ENCODE data around the gene ATP10B. TPM values are rescaled to one million over a fixed set of nuclear protein-coding genes. Genes with fewer than 3 reads are reported as not detected.

Gene ATP10B
- total RNA-seq, 1 donor from 2014 or later = 4.3 TPM

DNA sequence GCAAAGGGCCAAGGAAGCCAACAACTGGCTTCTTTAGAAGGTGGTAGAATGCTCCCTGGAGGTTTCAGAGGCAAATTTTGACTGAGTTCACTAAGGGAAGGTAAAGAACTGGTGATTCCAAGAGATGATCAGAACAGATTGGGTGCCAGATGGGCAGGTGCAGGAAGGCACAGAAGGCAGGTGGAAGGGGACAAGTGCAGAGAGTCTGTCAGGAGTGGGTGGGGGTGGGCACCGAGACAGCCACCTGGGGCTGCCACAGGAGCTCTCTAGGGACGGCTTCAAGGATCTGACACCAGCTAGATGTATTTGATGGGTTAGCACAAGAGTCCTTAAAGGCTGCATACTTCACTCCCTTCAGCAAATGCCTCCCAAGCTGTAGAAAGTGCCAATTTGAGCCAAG is 223.0 kb downstream of the ATP10B start:
- DNase-seq = no peak

DNA sequence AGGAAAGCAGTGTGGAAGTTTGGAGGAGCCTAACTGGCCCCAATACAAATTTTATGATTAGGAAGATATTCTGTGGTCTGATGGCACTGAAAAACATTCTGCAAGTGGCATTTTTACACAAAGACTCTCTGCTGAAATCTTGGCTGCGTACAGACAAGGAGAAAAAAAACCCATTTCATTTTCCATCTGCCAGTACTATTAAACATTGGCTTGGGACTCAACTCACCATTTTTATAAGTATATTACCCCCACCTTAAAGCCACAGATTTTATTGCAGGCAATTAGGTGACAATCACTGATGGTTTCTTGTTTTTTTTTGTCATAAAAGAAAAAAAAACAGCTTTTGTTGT is 223.4 kb downstream of the ATP10B start:
- DNase-seq = no peak

DNA sequence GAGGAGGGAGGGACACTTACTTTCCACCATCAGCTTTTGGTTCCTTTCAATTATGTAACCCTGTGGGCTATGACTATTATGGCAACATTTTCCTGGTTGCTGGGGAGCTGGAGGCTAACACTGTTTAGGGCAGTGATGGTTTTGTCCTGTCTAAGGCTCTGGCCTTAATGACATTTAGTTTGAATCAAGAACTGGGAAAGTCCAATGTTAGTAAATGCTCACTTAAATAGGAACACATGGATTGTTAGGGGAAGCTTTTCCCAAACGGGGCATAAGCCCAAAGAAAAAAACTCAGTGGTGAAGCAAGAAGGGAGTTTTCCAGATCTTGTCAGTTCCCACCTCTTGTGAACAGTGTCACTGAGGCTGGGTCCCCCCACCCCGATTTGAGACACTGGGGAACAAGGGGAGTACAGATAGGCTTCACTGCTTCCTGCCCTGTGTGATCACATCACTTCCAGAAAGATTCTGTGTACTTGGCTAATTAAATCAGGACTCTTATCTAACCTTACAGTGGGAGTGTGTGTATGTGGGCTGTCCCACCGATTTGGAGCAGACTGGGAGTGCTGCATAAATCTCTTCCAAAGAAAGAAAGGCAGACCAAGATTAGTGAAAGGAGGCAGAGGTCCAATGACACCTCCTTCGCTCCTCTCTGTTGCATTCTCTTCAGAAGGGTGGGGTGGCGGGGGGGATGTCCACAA is 223.9 kb downstream of the ATP10B start:
- no peak for DNase-seq

DNA sequence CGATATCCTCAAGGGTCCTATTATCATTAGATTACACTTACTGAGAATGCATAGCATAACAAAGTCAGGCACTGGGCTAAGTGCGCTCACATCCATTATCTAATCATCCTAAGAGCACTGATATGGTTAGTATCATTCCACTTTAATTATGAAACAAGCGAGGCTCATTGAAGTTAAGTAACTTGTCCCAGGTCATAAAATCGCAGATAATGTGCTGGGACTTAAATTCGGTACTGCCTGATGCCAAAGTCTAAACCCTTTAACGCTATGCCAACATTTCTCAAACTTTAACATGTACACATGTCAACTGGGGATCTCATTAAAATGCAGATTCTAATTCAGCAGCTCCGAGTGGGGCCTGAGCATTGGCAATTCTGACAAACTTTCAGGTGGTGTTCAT is 225.7 kb downstream of the ATP10B start:
- DNase-seq = no peak

DNA sequence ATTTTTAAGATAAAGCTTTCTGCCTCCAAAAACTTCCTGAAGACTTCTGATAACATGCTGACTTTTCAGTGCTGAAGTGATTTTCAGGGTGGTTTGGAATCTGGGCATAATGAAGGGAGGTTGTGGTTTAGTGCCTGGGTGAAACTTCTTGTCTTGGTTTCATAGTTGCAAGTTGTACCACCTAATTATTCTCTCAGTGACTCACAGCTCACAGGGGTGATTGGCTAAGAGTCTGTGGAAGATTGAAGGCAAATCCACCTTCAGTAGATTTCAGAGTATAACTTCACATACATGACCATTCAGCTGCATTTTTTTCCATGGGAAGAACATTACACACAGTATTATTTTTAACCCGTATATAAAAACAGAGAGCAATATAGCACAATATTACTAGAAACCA is 230.5 kb downstream of the ATP10B start:
- DNase-seq = no peak

DNA sequence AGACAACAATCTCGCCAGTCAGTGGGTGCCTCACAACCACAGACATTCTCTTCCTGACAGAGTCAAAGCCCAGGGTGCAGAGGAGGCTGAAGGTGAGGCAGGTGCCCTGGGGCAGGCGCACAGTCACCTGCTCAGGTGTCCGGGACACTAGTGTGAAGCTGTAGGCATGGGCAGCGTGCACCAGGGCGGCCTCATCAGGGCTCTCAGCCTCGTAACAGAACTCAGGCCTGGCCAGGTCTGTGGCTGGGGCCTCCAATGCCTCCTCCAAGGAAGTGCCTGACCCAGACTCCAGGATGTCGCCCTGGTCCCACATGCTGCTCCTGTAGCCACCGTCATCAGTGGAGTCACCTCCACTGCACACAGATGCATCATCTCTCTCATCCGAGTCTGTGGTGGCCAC is 231.6 kb downstream of the ATP10B start:
- DNase-seq = no peak

DNA sequence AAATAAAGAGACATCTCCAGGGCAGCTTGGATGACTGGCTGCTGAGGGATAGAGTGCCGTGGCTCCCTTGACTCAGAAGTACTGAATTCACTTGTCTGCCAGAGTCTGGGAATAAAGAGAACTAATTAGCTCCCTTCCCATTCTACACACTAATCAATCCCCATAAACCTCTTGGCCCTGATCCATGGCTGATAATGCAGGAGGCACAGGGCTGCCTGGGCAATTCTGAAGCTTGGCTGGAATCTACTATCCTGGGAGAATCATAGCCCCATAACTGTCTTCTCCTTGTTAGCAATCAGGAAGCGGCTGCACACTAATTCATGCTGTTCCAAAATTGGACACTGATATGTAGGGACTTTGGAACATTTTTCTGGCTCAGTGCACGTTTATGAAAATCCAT is 232.6 kb downstream of the ATP10B start:
- no peak for DNase-seq

DNA sequence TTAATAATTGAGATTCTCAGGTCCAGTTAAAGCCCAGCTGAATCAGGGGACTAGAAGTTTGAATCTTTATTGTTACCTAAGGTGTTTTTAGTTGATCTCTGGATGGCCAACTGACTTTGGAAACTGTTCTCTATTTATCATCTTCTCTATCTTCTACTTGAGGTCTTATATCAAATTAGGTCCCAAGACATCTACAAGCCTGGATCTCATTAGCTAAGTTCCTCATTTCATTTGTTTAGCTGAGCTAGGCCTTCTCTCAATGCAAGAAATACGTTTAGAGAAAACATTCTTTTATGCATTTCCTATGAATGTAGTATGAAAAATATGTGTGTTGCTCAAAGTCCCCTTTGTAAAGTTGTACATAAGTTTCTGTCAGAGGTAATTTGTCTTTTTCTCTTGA is 233.7 kb downstream of the ATP10B start:
- DNase-seq = no peak

DNA sequence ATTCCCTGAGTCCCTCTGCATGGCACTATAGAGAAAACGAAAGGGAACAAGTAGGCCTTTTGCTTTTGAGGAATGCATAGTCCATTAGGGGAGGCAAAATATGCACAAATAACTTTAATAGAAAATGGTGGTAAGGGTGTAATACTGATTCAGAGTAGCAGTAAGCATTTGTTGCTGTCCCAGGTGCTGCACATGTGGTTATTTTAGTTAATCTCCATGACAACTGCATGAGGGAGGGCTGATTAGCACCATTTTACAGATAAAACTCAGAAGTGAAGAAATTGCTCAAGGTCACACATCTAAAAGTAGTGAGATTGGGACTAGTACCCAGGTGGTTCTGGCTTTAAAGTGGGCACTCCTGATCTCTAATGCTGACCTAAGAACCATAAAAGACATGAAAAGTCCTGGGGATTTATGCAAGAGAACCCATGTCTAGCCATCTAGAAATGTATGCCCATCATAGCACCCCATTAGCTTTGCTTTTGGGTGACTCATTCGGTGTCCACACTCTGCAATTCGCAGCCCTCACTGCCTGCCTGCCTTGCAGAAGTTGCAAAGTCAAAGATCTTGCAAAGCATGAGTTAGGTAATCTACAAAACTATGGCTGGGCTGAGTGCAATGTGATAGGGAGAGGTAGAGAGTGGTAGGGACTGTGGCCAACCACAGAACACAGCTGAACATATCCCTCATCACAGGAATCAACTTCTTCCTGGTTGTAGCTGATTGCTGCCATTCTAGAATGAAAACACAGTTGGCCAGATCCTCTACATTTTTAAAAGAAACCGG is 235.1 kb downstream of the ATP10B start:
- DNase-seq = no peak

DNA sequence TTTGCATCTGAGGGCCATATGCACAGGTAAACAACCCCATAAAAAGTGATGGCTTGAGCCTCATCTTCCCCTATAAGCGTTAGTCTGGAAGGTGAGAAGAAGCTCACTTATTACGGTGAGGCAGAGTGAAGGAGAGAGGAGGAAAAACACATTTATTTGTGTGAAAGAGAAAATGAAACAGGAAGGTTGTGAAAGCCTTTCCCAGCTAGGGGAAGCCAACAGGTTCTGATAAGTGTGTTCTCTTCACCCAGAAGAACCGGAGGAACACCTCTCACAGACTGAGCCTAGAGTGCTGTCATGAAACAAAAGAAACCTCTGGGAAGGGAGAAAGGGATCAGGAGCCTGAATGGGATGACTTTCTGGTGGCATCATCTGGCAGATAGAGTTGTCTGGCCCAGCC is 237.9 kb downstream of the ATP10B start:
- DNase-seq = no peak

DNA sequence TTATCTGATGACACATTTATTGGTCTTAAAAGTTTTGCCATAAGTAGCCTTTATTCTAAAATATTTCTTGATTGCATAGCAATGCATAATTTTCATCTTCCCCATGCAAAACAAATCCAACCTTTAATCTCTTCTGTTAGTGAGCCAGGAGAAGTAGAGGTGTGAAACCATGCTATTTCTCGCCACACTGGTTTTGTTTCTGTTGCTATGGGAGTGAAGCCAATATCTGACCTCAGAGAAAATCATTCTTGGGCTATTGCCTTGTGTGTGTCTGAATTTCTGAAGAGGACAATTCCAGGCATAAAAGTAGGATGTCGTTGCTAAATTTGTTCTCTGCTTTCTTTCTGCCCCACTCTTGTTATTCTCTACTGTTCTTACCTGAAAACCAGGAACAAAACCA is 246.7 kb downstream of the ATP10B start:
- DNase-seq = no peak

DNA sequence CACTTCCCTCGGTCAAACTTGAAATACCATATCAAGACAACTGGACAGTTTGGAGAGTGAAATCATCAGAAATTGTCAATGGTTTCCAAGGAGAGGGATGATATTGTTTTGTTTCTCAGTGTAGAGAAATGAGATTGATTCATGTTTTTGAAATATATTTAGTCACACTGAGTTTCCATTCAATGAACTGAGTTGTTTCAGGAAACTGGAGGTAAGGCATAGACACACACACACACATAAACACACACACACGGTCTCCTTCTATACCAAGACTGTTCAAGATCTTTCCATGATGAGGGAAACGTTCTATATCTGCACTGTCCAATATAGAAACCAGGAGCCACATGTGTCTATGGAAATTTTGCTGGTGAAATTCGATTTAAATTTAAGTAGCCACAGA is 247.5 kb downstream of the ATP10B start:
- DNase-seq = no peak

DNA sequence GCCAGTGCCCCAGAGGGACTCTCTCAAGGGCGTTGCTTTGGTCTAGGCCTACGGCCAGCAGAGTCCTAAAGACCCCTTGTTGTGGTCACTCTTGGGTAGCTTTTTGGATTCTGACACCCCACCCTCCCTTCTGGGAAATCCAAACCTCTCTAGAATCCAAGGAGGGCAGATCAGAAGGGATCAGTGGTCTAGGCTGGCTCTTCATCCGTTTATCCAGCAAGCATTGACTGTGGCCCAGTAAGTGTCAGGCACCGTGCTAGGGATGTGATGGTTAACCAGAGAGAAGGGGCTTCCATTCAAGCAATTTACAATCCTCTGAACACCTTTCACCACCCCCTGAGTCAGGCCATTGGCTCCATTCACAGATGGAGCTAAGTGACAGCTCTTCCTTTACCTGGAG is 249.3 kb downstream of the ATP10B start:
- DNase-seq = no peak

DNA sequence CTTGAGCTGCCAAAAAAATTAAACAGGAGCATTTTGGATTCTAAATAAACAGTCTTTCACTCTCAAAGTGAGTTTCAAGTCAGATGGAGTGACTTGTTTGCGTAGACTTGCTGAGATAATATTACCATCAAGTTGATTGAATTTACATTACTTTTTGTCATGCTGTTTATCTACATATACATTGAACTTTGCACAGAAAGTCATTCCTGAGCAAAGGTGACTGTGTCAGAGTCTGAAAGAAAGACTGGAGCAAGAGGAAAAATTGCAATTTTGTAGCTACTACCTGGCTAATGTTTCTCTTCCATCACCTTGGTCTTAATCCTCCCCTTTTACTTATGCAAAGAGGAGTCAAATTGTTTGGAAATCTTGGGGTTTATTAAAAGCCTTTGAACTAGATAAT is 251.0 kb downstream of the ATP10B start:
- DNase-seq = no peak

DNA sequence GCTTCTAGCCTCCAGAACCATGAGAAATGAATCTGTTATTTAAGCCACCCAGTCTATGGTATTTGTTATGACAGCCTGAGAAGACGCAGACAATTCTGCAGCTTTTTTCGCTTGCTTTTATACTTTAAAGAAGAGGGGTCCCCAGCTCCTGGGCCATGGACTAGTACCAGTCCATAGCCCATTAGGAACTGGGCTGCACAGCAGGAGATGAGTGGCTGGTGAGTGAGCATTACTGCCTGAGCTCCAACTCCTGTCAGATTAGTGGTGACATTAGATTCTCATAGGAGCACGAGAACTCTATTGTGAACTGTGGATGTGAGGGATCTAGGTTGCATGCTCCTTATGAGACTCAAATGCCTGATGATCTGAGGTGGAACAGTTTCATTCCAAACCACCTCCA is 278.7 kb downstream of the ATP10B start:
- DNase-seq = no peak

DNA sequence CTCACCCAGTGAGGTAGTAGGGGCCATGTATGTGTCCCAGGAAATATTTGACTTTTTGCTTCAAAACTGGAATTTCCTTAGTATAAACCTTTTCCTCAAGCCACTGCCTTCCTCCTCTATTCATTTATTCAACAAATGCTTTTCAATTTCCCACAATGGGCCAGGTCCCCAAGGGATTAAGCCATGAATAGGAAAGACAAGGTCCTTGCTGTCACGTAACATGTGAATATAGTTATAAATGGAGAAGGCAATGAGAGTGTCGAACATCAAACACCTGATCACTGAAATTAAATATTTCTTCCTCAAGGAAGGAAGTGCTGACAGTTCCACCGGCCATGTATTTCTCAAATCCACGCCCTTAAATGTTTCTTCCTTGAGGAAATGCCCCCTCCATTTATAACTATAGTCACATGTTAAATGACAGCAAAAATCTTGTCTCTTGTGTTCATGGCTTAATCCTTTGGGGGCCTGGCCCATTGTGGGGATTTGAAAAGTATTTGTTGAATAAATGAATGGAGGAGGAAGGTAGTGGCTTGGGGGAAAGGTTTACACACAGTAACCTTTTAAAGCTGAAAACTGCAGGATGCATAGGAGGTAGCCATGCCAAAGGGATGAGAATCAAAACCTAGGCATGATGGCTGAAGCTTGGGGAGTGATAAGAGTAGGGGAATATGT is 284.8 kb downstream of the ATP10B start:
- DNase-seq = no peak

DNA sequence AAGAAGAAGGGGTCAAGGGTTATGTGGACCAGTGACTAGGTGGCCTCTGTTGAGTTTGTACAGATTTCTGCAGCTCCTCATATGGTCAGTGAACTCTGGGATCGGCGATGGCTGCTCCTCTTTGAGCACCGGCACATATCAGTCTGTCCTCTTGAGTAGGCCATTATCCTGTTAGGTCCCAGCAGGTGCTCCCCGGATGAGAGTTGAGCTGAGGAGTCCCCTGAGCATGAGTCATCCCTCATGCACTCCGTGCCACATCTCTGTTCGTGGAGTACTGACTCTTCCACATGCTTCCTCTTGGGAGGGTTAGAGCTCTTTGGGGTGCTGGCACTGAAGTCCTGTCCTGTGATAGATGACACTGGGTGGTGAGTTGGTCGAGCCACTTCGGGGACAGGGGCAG is 286.6 kb downstream of the ATP10B start:
- DNase-seq = no peak

DNA sequence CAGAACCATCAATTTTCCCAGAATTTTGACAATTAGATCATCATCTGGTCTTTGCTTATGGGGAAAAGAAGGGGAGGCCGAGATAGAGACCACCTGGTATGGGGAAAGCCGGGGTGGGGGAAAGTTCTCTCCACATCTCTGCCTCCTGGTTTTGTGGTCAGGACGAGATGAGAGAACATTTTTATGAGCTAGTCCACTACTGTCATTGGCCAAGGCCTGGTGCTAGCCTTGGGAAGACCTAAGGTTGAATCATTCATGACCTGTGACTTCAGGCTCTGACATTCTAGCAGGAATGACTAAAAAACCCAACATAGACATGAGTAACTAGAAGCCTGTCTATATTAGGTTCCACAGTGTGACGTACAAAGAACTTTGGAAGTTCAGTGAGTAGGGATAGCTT is 295.2 kb downstream of the ATP10B start:
- DNase-seq = no peak

DNA sequence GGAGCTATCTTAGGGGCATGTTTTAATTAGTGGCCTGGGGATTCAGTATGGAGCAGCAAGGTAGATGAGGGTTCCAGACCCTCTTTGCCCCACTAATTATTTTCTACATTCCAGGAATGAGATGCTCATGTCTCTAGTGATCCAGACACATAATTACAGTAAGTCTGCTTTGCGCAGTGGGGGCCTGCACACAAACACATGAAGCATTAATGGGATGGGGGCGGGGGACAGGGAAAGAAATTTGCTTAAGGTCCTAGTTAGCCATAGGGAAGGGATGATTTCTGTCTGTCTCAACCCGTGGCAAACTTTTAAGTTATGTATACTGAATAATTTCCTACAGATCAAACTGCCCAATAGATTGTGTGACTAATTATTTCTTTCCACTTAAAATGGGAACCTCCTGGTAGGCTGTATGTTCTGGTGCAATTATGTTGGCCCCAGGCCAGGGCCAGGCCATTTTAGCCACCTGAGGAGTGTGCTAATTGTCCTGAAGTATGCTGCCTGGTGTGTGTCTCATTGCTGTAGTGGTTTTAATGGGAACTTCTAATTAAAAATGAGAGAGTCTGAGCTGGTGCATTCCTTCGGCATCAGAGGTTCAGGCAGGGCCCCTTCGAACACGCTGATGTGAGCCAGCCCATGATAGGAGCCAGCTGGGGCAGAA is 295.9 kb downstream of the ATP10B start:
- peak; percentile 5 for DNase-seq

DNA sequence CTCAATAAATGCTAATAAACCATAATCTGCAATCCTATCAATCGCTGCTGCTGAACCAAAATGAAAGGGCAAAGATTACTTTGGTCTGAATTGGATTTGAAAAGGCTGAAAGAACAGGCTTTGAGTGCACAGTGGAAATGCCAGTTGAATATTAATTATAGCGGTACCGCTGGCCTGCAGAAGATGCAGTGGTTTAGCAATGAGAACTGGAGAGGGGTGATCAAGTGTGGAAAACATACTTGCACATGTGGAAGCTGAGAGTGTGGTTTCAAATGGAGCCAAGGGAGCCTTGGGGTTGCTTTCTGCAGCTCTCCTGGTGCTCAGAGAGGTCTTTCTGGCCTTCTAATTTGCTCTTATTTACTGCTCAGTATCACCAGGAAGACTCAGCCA is 296.4 kb downstream of the ATP10B start:
- no peak for DNase-seq

DNA sequence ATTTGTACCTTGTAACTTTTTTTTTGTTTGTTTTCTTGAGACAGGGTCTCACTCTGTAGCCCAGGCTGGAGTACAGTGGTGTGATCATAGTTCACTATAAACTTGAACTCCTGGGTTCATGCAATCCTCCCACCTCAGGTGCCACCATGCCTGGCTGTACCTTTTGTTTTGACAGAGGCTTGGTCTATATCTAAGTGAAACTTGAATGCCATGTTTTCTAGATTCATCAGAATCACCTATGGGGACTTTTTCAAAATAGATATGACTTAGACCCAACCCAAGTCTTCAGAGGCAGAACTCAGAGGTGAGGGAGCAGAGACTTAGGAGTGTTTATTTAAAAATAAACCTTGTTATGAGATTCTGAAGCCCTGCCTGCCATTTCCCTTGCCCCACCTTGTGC is 301.9 kb downstream of the ATP10B start:
- DNase-seq = no peak

DNA sequence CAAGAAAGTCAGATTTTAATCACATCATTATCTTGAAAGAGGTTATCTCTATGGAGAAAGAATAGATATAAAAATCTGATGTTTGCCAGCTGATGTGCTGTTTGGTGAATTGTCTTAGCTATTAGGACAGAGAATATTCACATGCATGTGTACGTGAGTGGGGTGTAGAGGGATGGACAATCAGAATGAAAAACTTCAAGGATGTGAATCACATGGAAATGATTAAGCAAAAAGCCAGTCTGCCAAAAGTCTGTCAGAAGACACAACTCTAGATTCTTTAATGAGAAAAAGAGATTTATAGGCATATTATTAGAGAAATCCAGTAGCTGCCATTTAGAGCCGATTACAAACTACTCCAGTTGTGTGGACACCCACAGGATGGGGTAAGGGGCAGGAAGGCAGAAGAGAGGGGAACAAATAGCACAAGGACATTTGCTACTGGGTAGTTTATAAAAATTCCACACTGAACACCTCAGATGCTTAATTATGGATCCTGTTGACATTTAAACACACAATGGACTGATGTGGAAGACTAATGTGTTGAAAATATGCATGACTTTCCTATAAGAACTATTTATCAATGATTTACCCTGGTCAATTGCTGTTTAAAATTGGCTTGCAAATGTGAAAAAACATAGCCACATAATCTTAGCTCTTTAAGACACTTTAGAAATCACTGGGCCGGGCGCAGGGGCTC is 302.9 kb downstream of the ATP10B start:
- no peak for DNase-seq

DNA sequence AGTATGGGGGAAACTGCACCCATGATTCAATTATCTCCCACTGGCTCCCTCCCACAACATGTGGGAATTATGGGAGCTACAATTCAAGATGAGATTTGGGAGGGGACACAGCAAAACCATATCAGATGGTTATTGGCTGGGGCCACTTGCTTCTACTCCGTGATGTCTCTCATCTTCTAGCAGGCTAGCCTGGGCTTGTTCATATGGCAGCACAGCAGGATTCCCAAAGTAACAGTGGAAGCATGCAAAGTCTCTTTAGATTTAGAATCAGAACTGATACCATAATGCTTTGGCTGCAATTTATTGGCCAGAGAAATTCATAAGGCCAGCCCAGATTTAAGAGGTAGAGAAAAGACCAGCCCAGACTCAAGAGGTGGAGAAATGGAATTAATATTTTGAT is 304.1 kb downstream of the ATP10B start:
- no peak for DNase-seq
